HG02884 (cell line): ENCODE data around the gene CCDC106.

Experiments
- ATAC-seq: cut with Tn5 transposase; IDR thresholded peaks from one replicate; pipeline ENCODE4 v1.9.1; 2021; ENCODE audit warnings: mild to moderate bottlenecking, moderate library complexity; ENCODE audit not compliant: unreplicated experiment

The CCDC106 gene

DNA sequence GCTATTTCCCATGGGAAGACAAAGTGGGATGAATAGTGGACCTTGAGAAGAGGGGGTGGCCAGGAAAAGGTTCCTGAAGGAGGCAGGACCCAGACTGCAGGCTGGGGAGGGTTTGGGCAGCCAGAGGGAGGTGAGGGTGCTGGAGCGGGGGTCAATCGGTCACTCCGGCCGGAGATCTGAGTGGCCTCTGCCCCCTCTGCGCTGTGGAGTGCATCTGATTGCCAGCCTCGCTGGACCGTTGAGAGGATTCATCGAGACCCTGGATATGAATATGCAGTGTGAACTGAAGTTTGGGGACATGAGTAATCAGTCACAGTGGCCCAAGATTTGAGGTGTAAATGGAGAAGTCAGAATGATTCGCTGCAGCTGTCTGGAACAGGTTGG lies 12.7 kb upstream of the CCDC106 start:
- no peak for ATAC-seq

DNA sequence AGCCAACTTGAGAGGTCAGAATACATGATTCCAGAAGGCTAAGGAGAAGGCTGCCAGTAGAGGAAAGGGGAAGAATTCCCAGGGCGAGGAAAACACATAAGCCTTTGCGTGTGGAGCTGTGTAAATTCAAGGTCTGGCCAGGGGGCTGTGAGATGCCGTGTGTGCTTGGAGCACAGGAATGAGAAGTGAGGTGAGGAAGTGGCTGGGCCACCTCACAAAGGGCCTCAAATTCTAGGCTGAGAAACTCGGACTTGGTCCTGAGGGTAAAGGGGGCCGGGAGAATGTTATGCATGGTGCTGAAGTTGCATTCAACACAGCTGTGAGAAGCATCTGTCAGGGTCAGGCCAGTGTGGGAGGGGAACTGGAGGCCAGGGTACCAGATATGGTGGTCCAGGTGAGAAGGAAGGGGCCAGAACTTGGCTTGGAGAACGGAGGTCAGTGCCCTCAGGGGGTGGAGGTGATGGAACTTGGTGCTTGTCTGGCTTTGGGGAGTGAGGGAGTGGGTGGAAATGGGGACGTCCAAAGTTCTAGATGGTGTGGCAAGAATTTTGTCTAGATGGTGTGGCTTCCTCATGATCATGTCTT lies 12.1 kb upstream of the CCDC106 start:
- ATAC-seq = no peak

DNA sequence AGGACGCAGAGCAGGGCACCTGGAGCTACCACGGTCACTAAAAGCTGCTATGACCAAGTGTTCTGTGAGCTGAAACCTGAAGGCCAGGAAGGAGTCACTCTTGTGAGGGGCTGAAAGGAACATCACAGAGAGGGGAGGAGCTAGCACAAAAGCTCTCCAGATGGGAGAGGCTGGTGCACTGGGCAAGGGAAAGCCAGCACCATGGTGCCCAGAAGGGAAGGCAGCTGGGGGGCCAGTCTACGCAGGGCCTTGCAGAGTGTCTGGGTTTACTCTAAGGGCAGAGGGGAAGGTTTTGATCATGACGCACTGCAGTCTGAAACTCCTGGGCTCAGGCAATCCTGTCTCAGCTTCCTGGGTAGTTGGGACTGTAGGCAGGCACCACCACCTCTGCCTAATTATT lies 11.3 kb upstream of the CCDC106 start:
- no peak for ATAC-seq

DNA sequence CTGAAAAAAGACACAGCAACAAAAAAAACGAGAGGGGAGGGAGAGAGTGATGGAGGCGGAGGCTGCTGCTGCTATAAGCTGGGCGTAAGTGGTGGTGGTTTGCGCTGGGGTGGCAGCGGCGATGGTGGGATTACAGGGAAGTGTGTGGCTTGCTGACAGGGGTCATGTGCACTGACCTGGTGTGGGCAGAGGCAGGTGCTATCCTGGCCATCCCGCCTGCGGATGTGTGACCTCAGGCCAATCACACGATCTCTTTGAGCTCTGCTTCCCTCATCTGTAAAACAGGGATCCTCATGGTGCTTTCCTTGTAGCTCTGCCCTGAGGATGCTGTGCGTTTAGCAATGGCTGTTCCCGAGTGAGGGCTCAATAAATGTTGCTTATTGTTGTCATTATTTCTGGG lies 10.5 kb upstream of the CCDC106 start:
- ATAC-seq = no peak

DNA sequence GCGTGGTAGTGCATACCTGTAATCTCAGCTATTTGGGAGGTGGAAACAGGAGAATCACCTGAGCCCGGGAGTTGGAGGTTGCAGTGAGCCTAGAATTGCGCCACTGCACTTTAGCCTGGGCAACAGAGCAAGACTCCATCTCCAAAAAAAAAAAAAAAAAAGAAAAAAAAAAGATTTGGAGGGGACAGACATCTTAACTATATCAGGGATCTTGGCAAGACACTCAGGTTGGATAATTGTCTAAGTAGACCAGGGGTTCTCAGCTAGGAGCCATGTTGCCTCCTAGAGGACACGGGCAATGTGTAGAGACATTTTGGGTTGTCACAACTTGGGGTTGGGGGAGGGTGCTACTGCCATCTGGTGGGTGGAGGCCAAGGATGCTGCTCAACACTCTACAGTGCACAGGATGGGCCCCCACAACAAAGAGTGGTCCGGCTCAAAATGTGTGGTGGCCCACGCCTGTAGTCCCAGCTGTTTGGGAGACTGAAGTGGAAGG lies 9.1 kb upstream of the CCDC106 start:
- no peak for ATAC-seq

DNA sequence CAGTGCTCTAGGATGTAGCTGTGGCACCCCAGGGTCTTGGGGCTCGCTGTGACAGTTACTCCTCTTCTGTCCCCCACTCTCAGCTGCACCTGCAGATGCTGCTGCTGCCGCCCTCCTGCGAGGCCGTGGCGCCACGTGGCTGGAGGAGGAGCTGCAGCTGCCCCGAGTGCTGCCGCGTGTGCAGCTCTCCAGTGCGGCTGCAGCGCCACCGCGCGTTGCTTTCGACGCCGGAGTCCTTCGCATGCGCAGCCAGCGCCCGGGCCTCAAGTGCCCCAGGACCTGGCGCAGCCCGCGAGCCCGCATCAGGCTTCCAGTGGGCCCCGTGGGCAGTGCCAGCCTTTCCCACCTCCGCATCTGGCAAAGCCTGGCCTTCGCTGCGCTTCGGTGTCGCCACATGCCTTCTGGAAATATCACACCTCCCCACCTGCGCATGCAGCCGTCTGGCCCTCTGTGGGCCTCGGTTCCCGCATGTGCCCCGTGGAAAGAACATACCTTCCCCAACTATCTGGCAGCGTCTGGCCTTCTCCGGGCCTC lies 7.9 kb upstream of the CCDC106 start:
- no peak for ATAC-seq

DNA sequence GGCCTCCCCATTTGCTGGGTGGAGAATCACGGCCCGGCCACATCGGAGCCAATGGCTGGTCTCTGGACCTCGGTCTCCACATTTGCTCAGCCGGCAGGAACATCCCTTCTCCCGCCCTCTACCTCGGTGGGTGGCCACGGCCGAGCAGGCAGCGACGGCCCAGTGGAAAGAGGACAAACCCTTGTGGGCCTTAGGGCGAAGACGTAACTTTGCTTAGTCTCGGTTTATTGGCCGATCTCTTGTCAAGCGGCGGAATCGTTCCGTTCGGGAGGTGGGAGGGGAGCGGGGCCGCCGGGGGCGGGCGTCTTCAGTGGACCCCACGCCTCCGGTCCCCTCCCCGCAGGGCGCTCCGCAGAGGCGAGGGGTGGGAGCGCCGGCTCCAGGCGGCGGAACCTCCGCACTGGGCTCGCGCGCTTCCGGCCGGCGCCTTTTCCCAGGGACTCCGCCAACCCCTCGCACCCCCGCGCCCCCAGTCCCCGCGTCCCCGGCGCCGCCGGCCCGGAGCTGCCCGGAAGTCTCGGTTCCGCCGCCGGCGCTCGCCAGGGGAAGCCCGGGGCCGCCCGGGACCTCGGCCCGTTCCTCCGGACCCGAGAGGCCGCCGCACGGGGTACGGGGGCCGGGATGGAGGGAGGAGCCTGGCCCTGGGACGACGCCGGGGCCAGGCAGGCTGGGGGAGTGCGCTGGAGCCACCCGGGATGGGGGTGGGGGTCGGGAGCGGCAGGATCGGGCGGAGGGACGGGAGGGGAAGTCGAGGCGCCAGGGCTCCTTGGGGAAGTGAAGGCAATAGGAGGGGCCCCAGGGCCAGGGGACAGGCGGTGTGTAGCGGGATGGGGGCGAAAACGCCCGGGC lies 7.2 kb upstream of the CCDC106 start, which contains the start of gene ZNF580:
ZNF580 (plus strand) TSS at position 426 of the 849 bp plus-strand sequence. CDS start 1,507 bp downstream, outside the sequence.
- ATAC-seq = no peak

DNA sequence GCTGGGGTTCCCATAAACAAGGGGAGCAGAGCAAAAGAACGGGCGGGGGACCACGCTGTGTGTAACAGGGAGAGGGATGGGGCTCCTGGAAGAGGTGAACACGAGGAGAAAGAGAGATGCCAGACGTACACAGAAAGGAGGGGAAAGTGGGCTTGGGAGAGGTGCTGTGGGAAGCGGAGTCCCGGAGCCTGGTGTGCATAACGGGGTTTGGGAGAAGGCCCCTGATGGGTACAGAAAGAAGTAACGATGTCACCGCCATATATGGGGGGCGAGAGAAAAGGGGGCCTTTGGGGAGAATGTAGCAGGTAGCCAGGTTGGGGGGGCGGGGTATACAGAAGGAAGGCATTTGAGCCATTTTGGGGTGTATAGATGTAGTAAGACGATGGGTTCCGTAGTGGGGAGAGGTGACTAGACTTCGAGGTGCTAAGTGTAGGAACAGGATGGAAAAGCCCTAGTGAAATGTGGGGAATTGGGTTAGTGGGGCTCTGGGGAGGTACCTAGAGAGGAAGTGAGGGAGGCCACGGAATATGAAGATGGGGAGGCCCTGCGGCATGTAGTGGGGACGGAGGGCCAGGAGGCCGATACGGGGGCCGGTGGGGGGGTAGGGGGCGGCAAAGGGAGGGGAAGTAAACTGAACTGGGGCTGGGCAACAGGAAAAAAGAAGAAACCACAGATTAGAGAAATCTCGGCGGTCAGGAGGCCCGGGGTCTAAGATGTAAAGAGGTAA lies 6.4 kb upstream of the CCDC106 start:
- no peak for ATAC-seq

DNA sequence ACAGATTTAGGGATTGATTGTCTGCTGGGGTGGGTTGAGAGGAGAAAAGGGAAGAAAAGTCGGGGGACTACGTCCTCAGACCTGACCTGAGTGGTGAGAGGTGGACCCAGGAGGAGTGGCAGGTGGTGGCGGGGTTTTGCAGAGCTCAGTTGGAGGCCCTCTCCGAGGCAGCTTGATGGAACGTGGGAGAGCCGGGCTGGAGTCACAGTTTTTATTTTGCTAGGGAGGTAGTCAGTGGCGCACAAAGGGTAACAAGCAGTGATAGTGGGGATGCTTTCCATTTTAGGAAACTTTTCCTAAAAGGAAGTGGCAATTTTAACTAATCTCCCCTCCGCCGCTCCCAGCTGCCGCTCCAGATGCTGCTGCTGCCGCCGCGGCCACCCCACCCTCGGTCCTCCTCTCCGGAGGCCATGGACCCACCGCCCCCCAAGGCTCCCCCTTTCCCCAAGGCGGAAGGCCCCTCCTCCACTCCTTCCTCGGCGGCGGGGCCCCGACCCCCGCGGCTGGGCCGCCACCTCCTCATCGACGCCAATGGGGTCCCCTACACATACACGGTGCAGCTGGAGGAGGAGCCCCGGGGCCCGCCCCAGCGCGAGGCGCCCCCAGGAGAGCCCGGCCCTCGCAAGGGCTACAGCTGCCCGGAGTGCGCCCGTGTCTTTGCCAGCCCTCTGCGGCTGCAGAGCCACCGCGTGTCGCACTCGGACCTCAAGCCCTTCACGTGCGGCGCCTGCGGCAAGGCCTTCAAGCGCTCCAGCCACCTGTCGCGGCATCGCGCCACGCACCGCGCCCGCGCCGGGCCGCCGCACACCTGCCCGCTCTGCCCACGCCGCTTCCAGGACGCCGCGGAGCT lies 5.6 kb upstream of the CCDC106 start:
- no peak for ATAC-seq

DNA sequence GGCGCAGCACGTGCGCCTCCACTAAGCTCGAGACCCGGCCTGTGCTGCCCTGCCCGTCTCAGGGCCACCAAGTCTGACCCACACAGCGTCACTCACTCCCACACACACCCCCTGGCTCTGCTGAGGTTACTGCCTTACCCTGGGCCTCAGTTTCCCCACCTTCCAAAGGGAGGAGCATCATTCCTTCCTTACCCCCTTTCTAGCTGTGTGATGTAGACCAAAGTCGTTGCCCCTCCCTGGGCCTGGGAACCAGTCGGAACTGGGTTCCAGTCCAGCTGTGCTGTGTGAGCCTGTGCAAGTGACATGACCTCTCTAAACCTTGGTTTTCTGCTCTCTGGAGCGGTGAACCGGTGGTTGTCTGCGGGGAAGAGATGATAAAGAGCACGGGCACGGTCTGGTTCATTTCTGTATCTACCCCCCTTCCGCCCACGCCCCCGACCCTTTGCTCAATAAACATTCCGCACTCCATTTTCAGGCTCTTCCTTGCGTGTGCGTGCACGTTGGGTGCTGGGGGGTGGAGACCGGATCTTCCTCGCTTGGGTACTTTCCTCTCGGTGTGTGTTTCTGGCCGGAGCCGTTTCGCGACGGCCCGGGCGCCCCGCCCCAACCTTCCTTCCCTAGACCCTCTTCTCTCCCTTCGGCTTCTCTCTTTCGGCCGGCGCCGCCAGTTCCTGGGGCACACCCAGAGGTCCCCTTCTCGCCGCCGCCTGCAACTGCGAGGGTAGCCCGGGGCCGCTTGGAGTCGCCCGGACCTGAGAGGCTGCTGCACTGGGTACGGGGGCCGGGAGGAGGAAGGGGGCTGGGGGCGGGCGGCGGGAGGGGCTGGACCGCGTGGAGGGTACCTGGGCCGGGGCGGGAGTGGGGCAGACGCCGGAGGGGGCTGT lies 4.8 kb upstream of the CCDC106 start, which contains the start of gene ZNF581:
ZNF581 (plus strand) TSS at position 647 of the 884 bp plus-strand sequence. CDS start 923 bp downstream, outside the sequence.
- no peak for ATAC-seq

DNA sequence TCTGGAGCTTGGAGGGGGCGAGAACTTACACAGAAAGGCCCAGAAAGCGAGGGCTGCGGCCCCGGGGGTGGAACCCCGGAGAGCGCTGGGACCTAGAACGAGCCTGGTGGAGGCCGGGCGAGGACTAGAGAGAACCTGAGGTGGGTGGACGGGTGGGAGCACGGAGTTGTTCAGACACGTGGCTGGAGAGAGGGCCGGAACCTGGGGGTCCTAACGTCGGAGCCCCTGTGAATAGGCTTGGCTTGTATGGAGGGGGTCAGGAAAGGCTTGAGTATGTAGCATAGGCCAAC lies 4.2 kb upstream of the CCDC106 start:
- ATAC-seq = no peak

DNA sequence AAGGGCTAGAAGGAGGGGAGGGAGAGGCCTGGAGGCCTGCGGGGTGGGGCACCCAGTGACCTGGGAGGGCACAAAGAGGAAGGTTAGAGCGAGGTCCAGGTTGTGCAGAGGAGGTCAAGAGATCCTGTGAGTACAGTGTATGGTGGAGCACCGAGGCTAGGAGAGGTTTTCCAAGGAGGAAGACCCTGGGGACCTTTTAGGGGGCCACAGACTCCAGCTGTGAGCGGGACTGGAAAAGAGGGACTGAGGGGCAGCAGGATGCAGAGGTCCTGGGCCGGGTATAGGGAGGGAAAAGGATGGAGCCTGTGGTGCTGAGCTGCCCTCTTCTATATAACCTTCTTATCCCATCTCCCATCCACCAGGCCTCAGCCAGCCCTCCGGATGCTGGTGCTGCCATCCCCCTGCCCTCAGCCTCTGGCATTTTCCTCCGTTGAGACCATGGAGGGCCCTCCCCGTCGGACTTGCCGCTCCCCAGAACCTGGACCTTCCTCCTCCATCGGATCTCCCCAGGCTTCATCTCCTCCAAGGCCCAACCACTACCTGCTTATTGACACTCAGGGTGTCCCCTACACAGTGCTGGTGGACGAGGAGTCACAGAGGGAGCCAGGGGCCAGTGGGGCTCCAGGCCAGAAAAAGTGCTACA lies 3.7 kb upstream of the CCDC106 start:
- no peak for ATAC-seq

DNA sequence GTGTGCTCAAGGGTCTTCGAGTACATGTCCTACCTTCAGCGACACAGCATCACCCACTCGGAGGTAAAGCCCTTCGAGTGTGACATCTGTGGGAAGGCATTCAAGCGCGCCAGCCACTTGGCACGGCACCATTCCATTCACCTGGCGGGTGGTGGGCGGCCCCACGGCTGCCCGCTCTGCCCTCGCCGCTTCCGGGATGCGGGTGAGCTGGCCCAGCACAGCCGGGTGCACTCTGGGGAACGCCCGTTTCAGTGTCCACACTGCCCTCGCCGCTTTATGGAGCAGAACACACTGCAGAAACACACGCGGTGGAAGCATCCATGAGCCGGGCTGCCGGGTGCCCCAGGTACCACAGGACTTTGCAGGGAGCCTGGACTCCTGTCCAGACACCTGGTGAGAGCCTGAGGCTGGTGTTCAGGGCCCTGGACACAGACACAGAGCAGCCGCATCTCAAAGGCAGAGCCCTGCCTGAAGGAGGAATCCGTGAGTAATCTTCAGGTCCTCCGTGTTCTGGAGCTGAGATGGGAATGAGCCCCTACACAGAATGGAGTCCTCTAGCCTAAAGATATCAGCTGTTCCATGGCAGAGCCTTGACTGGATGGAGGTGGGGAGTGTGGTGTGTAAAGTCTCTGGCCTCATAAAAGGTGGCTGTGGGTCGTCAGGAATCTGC lies 3.0 kb upstream of the CCDC106 start:
- ATAC-seq = no peak

DNA sequence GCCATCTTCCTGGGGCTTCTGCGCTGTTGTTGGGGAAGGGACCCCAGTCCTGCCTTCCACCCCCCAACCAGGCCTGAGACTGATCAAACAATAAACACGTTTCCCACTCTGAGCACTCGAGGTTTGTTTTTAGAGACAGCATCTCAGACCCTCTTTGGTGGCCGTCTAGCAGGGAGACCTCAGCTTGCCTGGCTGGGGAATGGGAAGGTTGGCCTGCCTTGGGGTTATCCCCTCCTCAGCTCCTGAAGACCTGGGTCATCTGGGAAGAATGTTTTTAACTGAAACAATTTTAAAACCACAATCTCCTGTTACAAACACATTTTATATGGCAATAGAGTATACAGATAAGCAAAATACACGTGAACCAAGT lies 2.5 kb upstream of the CCDC106 start:
- no peak for ATAC-seq

DNA sequence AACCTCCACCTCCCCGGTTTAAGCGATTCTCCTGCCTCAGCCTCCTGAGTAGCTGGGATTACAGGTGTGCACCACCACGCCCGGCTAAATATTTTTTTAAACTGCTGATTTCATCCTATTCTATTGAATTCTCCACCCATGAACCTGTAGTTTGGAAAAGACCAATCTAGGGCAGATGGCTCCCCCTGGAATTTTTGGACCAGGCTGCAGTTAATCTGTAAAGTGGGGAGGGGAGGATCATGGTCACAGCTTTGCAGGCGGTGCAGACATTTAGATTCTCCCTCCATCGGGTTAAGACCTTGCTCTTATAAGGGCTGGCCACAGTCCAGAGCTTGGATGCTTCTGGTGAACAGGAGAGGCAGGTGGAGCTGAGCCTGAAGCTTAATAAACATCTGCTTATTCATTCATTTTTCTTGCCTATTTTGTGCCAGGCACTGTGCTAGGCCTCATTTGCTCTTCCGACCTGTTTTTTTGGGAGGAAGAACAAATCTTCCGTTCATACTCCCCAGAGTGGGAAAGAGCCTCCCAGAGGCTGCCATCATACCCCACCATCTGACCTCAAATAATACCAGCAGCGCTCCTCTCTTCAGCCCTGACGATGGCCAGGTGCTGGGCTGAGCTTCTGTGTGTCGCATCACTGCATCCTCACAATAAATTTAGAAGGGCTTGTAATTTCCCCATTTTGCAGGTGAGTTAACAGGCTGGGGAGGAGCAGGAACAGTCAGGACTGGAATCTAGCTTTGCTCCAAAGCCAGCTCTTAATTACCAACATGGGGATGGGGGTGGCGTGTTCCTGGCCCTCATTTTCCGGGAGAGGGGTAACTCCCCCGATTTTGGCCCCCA lies 902 bp upstream of the CCDC106 start:
- ATAC-seq = no peak

DNA sequence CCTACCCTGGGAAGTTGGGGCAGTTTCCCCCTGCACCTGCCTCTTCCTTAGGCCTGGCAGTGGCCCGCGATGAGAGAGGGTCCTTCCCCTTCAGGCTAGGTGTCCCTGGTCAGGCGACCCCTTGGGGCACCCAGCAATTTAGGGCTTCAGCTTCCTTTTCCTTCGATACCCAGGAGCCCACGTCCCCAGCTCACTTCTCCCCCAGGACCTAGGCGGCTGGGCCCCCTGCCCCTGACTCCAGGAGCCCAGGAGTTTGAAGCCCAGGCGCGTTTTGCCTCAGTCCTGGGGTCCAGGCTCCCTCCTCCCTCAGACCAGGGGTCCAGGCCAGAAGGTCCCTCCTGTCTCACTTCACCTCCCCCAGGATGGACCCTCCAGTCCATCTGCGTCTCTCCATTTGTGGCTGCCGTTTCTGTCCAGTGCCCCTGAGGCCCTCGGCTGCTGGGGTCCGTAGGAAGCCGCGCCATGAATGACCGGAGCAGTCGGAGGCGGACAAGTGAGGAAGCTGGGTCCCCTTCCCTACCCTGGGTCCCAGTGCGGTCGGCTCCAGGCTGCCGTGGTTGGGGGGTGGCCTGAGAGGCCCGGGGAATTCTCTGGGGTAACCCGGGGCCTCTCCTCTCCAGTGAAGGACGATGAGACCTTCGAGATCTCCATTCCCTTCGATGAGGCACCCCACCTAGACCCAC lies 714 bp downstream of the CCDC106 start:
- no peak for ATAC-seq
